ENCODE data around the gene SNX32.

Gene SNX32

GRCh38 chr11:65867284-65868071, 33.7 kb downstream of the SNX32 start:
- Histone ChIP-seq H3K9me3 (ENCODE audit: control insufficient read depth in 1 of 2, low read length in 2 of 2) (no peaks in the 10 kb centered on the region), H3K36me3 (ENCODE audit: control insufficient read depth in 1 of 2, insufficient read depth in 2 of 2, low read length in 2 of 2) (peaks cover 29 to 70% of the 10 kb centered on the region in 2 donors), H3K27ac (ENCODE audit: low read length) (no peak overlapping the region), H3K4me1 (ENCODE audit: control insufficient read depth in 1 of 2, insufficient read depth in 2 of 2, low read length in 2 of 2) (peaks cover 10 to 34% of the 10 kb centered on the region in 2 donors), H3K4me3 (ENCODE audit: low read depth in 1 of 2, low read length in 2 of 2) (no peak overlapping the region), H3K27me3 (ENCODE audit: low read depth, low read length) (no peaks in the 10 kb centered on the region)

GRCh38 chr11:65868076-65868667, 34.4 kb downstream of the SNX32 start:
- H3K4me3 ChIP-seq (ENCODE audit: low read depth in 1 of 2, low read length in 2 of 2): no peak overlapping the region
- peaks cover 29 to 63% of the 10 kb centered on the region in 2 donors for H3K36me3 ChIP-seq (ENCODE audit: control insufficient read depth in 1 of 2, insufficient read depth in 2 of 2, low read length in 2 of 2)

GRCh38 chr11:65868907-65869306, 35.1 kb downstream of the SNX32 start:
- Histone ChIP-seq H3K27me3 (ENCODE audit: low read depth, low read length) (no peaks in the 10 kb centered on the region), H3K36me3 (ENCODE audit: control insufficient read depth in 1 of 2, insufficient read depth in 2 of 2, low read length in 2 of 2) (peaks cover 22 to 56% of the 10 kb centered on the region in 2 donors), H3K4me1 (ENCODE audit: control insufficient read depth in 1 of 2, insufficient read depth in 2 of 2, low read length in 2 of 2) (peaks cover 10 to 26% of the 10 kb centered on the region in 2 donors), H3K4me3 (ENCODE audit: low read depth in 1 of 2, low read length in 2 of 2) (no peak overlapping the region), H3K27ac (ENCODE audit: low read length) (no peak overlapping the region), H3K9me3 (ENCODE audit: control insufficient read depth in 1 of 2, low read length in 2 of 2) (no peaks in the 10 kb centered on the region)

More at GRCh38 chr11:65868076-65868667, 34.4 kb downstream of the SNX32 start:
- H3K27ac ChIP-seq (ENCODE audit: low read length): no peak overlapping the region
- H3K4me1 ChIP-seq (ENCODE audit: control insufficient read depth in 1 of 2, insufficient read depth in 2 of 2, low read length in 2 of 2): peaks cover 10 to 28% of the 10 kb centered on the region in 2 donors
- H3K9me3 ChIP-seq (ENCODE audit: control insufficient read depth in 1 of 2, low read length in 2 of 2): no peaks in the 10 kb centered on the region
- H3K27me3 ChIP-seq (ENCODE audit: low read depth, low read length): no peaks in the 10 kb centered on the region

- H3K9me3 ChIP-seq (ENCODE audit: control insufficient read depth in 1 of 2, low read length in 2 of 2): no peaks in the 10 kb centered on the region
- H3K27me3 ChIP-seq (ENCODE audit: low read depth, low read length): no peaks in the 10 kb centered on the region
- peaks cover 10 to 26% of the 10 kb centered on the region in 2 donors for H3K4me1 ChIP-seq (ENCODE audit: control insufficient read depth in 1 of 2, insufficient read depth in 2 of 2, low read length in 2 of 2)
- H3K4me3 ChIP-seq (ENCODE audit: low read depth in 1 of 2, low read length in 2 of 2): no peak overlapping the region
- no peak overlapping the region for H3K27ac ChIP-seq (ENCODE audit: low read length)
- H3K36me3 ChIP-seq (ENCODE audit: control insufficient read depth in 1 of 2, insufficient read depth in 2 of 2, low read length in 2 of 2): peaks cover 14 to 47% of the 10 kb centered on the region in 2 donors
Observed at GRCh38 chr11:65869643-65870306, 36.0 kb downstream of the SNX32 start.

- Histone ChIP-seq H3K4me3 (ENCODE audit: low read depth in 1 of 2, low read length in 2 of 2) (no peak overlapping the region), H3K27me3 (ENCODE audit: low read depth, low read length) (no peaks in the 10 kb centered on the region), H3K4me1 (ENCODE audit: control insufficient read depth in 1 of 2, insufficient read depth in 2 of 2, low read length in 2 of 2) (peaks cover 10 to 26% of the 10 kb centered on the region in 2 donors), H3K9me3 (ENCODE audit: control insufficient read depth in 1 of 2, low read length in 2 of 2) (no peaks in the 10 kb centered on the region), H3K36me3 (ENCODE audit: control insufficient read depth in 1 of 2, insufficient read depth in 2 of 2, low read length in 2 of 2) (peaks cover 14 to 42% of the 10 kb centered on the region in 2 donors), H3K27ac (ENCODE audit: low read length) (no peak overlapping the region)
Observed at GRCh38 chr11:65870307-65870658, 36.5 kb downstream of the SNX32 start.

GRCh38 chr11:65870706-65871681, 37.2 kb downstream of the SNX32 start:
- Histone ChIP-seq H3K27me3 (ENCODE audit: low read depth, low read length) (no peaks in the 10 kb centered on the region), H3K9me3 (ENCODE audit: control insufficient read depth in 1 of 2, low read length in 2 of 2) (no peaks in the 10 kb centered on the region), H3K27ac (ENCODE audit: low read length) (peak overlapping the region; percentile 54), H3K4me3 (ENCODE audit: low read depth in 1 of 2, low read length in 2 of 2) (peak overlapping the region; percentile 48 to 75), H3K4me1 (ENCODE audit: control insufficient read depth in 1 of 2, insufficient read depth in 2 of 2, low read length in 2 of 2) (peaks cover 10 to 26% of the 10 kb centered on the region in 2 donors), H3K36me3 (ENCODE audit: control insufficient read depth in 1 of 2, insufficient read depth in 2 of 2, low read length in 2 of 2) (peaks cover 11 to 35% of the 10 kb centered on the region in 2 donors)

- Histone ChIP-seq H3K36me3 (ENCODE audit: control insufficient read depth in 1 of 2, insufficient read depth in 2 of 2, low read length in 2 of 2) (peaks cover 9 to 26% of the 10 kb centered on the region in 2 donors), H3K27ac (ENCODE audit: low read length) (peak overlapping the region; percentile 54), H3K27me3 (ENCODE audit: low read depth, low read length) (no peaks in the 10 kb centered on the region), H3K4me1 (ENCODE audit: control insufficient read depth in 1 of 2, insufficient read depth in 2 of 2, low read length in 2 of 2) (peaks cover 10 to 26% of the 10 kb centered on the region in 2 donors), H3K4me3 (ENCODE audit: low read depth in 1 of 2, low read length in 2 of 2) (peak overlapping the region; percentile 48 to 75), H3K9me3 (ENCODE audit: control insufficient read depth in 1 of 2, low read length in 2 of 2) (no peaks in the 10 kb centered on the region)
Observed at GRCh38 chr11:65871811-65872548, 38.2 kb downstream of the SNX32 start.

GRCh38 chr11:65872586-65873317, 39.0 kb downstream of the SNX32 start, which contains the start of gene EFEMP2:
Gene EFEMP2 (minus strand): TSS chr11:65872800. CDS start chr11:65872354, 446 bp downstream.
- H3K4me3 ChIP-seq (ENCODE audit: low read depth in 1 of 2, low read length in 2 of 2): peak within 1 kb of the TSS; percentile 69 to 75
- peak within 1 kb of the TSS; percentile 70 for H3K27ac ChIP-seq (ENCODE audit: low read length)
- peaks cover 9 to 21% of the 10 kb centered on the region in 2 donors for H3K36me3 ChIP-seq (ENCODE audit: control insufficient read depth in 1 of 2, insufficient read depth in 2 of 2, low read length in 2 of 2)
- no peaks in the 10 kb centered on the region for H3K27me3 ChIP-seq (ENCODE audit: low read depth, low read length)
- H3K9me3 ChIP-seq (ENCODE audit: control insufficient read depth in 1 of 2, low read length in 2 of 2): no peaks in the 10 kb centered on the region
- H3K4me1 ChIP-seq (ENCODE audit: control insufficient read depth in 1 of 2, insufficient read depth in 2 of 2, low read length in 2 of 2): peaks cover 10 to 20% of the 10 kb centered on the region in 2 donors

- Histone ChIP-seq H3K27ac (ENCODE audit: low read length) (peak overlapping the region; percentile 70), H3K4me3 (ENCODE audit: low read depth in 1 of 2, low read length in 2 of 2) (peak overlapping the region; percentile 69 to 75), H3K36me3 (ENCODE audit: control insufficient read depth in 1 of 2, insufficient read depth in 2 of 2, low read length in 2 of 2) (peaks cover 4 to 15% of the 10 kb centered on the region in 2 donors), H3K4me1 (ENCODE audit: control insufficient read depth in 1 of 2, insufficient read depth in 2 of 2, low read length in 2 of 2) (peaks cover 10 to 19% of the 10 kb centered on the region in 2 donors), H3K9me3 (ENCODE audit: control insufficient read depth in 1 of 2, low read length in 2 of 2) (no peaks in the 10 kb centered on the region), H3K27me3 (ENCODE audit: low read depth, low read length) (no peaks in the 10 kb centered on the region)
Observed at GRCh38 chr11:65873318-65874156, 39.8 kb downstream of the SNX32 start.
